Subcutaneous adipose tissue (tissue), 4 donors: Measurements from ENCODE around the gene HECTD3. TPM values are rescaled to one million over a fixed set of nuclear protein-coding genes. Genes with fewer than 3 reads are reported as not detected.

Experiments used
- CTCF ChIP-seq: fragments of 450-650 bp; IDR thresholded peaks from one replicate; pipeline ENCODE4 v1.5.1; 2016; ENCODE audit warnings: low read depth, mild to moderate bottlenecking, control low read depth, antibody characterized with exemption, moderate library complexity
- total RNA-seq, 4 donors: library from RNA; depleted of rRNA; stranded (reverse); fragments of >200 nt; gene quantifications; one replicate each; pipeline ENCODE4 v1.1.0, GENCODE V29; 2016

The HECTD3 gene
- total RNA-seq, 4 donors from 2014 or later, result 38.8 to 100 (median 43.6) TPM

- no peak for TF ChIP-seq CTCF
Measured at GRCh38 chr1:45008076-45008475, 3.0 kb downstream of the HECTD3 start.

DNA sequence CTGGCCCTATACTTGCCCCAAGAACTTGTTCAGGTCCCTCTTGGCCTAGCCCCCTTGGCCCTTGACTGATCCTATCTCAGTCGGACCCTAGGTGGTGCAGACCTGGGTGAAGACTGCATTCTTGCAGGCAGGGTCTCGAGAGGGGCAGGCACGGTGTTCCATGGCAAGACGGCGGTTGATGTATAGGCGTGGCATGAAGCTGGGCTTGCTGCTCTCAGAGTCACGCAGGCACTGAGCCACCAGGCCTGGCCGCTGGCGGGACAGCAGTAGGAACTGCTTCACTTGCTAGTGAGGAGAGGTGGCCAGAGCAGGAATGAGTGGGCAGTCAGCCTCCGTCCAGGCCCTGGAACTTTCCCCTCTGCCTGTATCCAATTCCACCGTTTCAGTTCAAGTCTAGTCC is 3.8 kb downstream of the HECTD3 start:
- TF ChIP-seq CTCF, result no peak

- no peak for TF ChIP-seq CTCF
Measured at GRCh38 chr1:45005761-45006160, 5.4 kb downstream of the HECTD3 start.

DNA sequence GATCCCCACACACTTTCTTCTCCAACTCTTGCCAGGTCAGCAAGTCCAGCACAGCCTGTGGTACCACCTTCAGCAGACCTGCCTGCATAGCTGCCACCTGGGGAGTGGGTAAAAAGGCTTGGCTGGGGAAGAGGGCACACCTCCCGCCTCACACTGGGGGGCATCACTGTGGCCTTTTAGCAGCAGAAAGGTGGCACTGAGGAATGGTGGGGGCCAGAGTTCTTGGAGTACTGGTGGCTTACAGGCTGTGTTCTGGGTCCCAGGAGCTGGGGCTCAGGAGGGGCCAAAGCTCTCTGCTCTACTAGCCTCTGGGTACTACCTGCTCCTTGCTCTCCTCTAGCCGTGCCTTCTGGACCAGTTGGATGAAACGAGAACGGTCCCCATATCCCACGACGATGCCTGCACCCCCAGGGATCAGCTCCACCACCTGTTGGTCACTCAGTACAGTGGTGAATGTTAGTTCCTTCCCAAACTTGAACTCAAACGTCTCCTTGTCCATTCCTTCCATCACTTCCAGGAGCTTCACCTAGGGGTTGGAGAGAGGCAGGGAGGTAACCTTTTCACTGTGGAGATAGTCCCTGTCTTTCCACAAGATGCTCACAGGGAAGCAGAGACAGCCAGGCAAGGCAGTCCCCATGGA is 6.7 kb downstream of the HECTD3 start:
- no peak for TF ChIP-seq CTCF

GRCh38 chr1:45003741-45004140 is 7.4 kb downstream of the HECTD3 start:
- no peak for TF ChIP-seq CTCF

DNA sequence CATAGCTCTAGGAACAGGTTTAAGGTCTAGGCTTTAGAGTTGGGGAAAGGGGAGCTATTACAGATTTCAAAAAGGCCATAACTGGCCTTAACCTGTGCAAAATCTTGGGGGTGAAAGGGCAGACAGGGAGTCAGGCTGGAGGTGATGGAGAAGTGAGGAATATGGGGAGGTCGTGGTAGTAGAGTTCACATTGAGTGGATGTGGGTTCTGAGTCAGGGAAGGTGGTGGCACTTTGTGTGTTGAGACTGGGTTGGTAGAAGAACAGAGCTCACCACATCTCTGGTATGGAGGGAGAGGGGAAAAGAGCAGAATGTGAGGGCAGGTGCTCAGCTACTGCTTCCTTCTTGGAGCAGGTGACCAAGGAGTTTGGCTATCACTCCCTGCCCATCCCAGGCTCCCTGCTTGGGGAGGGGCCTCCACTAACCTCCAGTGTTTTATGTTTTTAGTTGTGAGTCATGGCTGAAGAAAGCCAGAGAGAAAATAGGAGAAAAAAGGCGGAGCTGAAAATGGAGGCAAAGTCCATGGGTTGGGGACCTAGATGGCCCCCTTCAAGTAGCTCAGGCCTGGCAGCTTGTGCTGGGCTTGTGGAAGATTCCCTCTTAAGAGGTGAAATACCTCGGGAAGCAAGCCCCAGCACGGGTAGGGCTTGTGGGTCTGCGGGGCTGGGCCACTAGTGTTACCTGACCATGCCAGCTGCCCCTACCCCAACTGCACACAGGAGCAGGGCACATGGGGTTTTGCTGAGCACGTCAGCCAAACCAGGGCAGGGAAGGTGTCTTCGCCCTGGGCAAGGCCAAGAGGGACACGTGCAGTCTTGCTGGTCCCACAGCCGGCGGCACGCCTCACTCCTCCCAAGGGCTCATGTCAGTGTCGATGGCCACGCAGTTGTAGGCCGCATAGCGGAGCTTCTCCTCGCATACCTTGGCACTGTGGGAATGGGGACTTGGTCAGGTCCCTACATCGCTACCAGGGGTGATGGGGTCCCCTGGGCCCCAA is 8.2 kb downstream of the HECTD3 start:
- no peak for TF ChIP-seq CTCF

- no peak for TF ChIP-seq CTCF
Measured at GRCh38 chr1:45001011-45001481, 10.1 kb downstream of the HECTD3 start.
